Measurements from ENCODE around the gene RAB15.

Gene RAB15

DNA sequence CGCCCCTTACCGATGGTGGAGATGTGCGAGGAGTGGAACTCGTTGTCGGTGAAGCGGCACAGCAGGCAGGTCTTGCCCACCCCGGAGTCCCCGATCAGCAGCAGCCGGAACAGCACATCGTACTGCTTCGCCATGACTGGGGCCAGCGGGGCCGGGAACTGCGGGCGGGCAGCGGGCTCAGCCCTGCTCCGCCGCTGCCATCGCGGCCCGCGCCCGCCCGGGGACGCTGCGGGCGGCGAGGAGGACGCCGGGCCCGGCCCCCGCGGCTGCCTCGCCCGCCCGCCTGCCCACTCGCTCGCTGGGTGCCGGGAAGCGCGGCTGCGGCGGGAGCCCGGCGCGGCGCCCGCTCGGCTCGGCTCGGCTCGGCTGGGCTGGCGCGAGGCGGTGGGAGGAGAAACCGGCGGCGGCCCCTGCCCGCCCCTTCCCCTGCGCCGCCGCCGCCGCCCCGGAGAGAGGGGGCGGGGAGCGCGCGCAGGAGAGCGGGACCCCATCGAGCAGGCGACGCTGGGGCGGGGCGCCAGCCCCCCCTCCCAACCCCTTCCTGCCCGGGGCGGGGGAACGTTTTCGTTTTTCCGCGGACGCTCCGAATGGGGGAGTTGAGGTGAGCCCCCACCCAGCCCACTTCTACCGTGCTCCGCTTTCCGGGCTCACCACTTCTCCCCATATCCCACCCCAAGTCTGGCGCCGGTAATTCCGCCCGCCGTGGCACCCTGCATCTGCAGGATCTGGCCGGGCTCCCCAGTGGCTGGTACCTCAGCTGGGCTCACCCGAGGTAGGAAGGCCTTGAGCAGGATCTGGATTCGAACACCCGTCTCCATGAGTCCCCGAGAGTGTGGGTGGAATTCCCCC, at the start of gene RAB15:
Gene RAB15 (minus strand): TSS at position 394 of the 849 bp plus-strand sequence. CDS start 260 bp downstream, at position 134.
- DNase-seq: peak; percentile 37

DNA sequence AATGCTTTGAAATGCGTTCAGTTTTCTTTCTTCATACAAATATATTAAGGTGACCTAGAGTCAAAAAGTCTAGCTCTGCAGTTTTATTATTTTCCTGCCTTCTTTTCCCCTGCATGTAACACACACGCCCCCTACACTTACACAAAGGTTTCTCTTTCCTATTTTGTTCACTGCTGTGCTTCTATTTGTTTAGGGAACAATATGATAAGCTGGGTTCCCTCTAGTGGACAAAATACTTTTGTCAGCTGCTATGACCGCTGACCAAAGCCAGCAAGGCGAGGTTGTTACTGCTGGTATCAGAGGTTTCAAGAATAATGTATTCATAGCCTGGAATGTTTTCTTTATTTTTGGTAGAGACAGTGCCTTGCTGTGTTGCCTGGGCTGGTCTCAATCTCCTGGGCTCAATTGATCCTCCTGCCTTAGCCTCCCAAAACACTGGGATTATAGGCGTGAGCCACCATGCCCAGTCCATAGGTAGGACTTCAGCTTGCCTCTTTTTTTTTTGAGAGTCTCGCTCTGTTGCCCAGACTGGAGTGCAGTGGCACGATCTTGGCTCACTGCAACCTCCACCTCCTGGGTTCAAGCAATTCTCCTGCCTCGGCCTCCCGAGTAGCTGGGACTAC, 47.9 kb upstream of the RAB15 start:
- DNase-seq: no peak

DNA sequence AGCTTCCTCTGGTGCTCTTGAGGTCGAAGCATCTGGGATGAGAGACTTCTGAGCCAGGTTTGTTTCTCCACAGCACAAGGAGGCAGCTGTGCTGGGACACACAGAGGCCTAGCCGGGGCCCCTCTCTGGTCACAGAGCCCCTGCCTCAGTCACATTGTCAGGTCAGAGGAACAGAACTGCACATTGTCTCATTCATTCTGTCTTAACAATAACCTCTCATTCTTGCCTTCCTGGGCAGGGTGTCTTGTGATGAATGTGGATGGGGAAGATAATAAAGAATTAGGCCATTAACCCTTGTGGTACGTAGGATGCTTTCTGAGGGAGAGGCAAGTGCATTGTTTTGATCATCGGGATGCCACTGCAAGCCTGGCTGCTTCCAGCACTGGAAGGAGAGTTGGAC, 44.3 kb upstream of the RAB15 start:
- DNase-seq: no peak

DNA sequence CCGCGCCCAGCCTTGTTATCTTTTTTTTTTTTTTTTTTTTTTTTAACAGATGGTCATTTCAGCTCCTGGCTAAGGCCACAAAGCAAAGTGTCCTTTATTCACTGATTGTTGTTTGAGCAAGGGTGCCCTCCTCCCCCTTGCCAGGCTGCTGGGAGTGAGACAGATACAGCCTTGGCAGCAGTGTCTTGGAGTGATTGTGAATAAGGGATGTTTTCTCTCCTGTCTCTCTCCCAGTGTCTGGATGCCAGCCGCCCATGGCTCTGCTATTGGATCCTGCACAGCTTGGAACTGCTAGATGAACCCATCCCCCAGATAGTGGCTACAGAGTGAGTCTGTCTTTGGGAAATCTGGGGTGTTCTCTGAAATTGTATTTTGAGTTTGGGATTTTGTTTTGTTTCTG, 43.3 kb upstream of the RAB15 start:
- DNase-seq: no peak

DNA sequence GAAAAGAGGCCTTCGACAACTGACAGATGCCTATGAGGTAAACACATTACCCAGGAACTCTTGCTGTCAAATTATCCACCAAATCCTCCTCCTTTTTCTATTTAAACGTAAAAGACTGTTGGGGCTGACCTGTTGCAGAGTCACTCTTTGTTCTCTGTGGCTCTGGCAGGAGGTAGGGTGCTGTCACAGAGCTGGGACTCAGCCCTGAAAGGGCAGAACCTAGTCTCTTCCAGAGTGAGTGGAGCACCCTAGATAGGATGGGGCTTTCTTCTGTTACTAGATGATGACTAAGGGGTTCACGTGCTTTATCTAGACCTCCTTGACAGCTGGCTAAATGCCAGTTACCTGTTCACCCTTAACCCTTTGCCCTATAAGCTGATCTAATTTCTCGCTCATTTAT, 40.2 kb upstream of the RAB15 start:
- no peak for DNase-seq

DNA sequence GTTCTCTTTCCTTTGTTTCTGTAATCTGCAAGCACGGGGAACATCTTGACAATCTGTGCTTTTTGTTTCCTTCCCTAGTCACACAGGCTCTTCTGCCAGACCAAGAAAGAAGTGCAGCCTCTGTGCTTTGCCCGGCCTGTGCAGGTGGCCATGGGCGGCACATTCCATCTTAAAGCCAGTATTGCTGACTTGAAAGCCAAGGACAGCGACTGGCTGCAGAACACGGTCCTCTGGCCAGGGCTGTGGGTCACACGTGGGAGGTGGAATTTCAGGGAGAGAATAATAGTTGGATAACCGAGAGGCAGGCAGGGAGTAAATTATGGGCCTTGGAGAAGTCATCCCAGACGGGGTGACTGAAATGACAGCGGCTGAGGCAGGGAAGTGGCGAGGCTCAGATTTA, 39.4 kb upstream of the RAB15 start:
- no peak for DNase-seq

DNA sequence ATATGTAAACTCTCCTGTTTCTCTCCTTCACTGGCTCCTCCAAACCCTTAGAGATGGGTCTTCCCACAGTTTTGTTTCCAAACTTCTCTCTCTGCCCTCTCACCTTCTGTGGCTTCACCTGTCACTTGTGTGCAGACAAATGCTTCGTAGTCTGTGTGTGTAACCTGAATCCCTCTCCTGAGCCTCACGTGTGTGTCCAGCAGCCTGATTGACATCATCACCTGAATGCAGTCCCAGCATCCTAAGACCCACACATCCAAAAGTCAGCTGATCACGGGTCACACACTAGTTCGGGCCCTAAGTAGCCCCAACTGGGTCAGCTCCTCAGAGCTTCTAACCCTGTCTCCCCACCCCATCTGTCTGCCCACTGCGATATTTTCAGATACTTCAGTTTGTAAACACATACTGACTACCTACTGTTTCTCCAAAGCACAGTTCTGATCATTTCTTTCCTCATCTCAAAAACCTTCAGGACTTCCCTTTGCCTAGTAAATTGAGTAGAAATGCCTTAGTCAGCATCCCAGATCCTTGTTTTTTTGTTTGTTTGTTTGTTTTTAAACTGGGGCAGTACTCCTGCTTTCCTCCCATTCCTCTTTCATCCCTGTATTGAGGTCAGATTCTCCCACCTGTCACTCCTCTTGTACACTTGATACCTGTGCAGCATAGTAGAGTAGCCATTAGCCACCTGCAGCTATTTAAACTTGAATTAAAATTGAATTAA, 38.2 kb upstream of the RAB15 start:
- DNase-seq: no peak

DNA sequence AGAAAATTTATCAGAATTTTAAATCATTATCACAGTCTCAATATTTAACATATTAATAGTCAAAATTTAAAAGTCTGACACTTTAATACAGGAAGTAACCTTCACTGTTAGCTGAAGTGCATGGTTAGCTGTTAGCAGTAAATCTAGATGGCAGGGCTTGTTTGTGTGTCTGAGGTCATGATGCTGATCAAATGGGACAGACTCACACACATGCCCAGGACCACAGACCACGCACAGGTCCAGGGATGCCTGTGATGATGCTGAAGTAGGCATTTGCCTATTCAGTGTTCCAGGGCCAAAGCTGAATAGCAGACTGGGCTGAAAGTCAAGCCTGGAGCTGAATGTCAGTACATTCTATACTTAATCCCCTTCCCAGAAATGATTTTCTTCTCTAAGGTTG, 35.1 kb upstream of the RAB15 start:
- DNase-seq: no peak

DNA sequence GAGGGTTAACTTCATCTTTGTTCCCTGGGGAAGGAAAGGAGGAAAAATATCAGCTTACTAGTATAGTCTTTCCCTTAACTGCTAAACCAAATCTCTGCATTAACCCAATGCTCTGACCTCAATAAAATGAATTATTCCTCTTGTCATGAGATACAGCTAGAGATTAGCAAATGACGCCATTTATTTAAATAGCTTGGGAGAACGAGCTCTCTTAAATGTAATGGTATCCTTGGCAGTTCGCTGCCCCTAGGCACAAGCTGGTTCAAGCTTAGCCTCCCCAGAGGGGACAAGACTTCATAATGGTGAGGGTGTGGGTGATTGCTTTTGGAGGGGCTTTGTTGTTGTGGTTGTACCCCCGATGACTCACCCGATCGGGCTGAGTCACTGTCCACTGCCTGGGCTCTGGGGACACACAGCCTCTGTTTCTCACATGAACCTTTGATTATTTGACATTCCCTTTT, 34.2 kb upstream of the RAB15 start:
- no peak for DNase-seq

DNA sequence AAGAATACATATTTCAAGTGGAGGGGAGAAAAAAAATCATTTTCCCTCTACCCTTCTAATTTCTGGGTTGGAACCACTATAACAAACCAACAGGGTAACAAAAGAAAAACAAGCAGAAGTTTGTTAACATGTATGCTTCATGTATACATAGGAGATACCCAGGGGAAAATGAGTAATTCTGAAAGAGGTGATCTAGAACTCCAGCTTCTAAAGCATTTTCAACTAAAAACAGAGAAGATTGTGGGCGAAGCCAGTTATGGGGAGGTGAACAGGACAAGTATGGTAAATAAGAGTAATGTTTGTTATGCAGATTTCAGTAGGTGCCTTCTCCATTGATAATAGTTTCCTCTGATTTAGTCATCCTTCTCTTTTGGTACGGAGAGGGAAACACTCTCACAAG, 31.3 kb upstream of the RAB15 start:
- no peak for DNase-seq

DNA sequence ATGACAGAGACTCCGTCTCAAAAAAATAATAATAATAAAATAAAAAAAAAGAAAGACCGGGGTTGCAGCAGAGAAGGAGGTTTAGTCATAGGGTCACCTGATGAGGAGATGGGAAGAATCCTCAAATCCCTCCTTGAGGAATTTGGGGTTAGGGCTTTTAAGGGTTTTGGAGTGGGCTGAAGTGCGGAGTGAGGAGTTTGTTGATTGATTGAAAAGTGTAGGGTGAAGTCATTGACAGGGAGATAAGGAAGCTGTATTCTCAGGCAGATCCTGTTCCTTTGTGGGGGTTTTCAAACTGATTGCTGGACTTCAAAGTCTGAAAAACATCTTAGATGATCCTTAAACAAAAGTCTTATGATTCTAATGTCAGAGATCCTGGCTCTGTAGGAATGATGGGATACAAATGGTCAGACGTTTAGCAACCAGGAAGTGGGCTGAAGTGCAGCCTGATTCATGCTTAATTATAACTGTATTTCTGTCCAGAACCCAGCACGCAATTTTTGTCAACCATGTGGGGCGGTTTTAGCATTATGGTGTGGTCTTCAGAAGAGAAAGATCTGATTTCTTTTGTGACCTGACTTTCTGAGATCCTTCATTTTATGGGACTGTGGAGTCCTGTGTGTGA, 30.6 kb upstream of the RAB15 start:
- no peak for DNase-seq

DNA sequence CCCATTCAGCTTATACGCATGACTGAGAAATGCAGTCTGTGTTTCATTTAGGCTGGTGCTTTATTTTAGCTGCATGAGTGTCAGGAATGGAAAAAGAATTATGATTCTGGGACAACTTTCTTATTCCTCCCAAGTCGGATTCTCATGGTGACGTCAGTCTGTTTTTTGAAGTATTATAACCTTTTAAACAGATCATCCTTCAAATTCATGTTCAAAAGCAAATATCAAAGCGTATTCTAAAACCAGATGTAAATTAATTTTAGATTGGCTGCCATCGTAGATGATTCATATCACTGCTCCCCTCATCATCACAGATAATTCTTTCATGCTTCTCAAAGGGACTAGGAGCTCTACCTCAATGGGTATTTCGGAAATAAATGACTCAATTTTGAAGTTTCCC, 29.6 kb upstream of the RAB15 start:
- DNase-seq: no peak

DNA sequence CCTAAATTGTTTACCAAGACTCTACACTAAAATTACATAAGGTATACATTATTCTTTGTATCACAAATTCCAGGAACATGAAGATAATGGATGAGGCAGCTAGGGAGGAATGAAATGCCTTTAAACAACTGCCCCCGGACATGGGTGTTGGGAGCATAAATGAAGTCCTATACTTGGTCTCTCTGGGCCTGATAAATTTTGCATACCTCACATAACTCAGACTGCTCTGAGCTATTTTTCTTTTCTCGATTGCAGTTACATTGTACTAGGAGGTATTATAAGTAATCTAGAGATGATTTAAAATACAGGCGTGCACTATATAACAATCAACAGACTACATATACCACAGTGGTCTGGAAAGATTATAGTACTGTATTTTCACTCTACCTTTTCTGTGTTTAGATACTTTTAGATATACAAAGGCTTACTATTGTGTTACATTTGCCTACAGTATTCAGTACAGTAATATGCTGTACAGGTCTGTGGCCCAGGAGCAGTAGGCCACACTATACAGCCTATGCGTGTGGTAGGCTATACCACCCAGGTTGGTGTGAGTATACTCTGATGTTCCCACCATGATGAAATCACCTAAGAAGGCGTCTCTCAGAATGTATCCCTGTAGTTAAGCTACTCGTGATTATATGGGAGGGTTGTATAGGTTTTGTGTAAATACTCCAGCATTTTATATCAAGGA, 28.9 kb upstream of the RAB15 start:
- no peak for DNase-seq

DNA sequence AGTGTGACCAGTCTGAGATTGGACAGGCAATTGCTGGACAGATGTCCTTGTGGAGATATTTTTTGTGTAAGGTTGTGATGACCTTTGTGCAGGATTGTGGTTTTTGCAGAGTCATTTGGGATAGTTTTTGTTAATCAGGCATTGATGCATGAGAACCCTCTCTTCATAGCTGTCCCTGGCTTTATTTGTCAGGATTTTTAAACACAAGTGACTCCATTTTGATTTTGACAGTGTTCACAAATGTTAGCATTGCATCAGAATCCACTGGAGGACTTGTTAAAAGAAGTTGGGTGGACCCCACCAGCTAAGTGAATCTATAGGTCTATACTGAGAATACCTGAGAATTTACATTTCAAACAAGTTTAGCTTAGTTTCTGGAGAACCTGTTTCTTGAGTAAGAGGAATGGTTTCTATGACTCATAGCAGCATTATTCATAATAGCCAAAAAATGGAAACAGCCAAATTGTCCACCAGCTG, 26.4 kb upstream of the RAB15 start:
- no peak for DNase-seq

DNA sequence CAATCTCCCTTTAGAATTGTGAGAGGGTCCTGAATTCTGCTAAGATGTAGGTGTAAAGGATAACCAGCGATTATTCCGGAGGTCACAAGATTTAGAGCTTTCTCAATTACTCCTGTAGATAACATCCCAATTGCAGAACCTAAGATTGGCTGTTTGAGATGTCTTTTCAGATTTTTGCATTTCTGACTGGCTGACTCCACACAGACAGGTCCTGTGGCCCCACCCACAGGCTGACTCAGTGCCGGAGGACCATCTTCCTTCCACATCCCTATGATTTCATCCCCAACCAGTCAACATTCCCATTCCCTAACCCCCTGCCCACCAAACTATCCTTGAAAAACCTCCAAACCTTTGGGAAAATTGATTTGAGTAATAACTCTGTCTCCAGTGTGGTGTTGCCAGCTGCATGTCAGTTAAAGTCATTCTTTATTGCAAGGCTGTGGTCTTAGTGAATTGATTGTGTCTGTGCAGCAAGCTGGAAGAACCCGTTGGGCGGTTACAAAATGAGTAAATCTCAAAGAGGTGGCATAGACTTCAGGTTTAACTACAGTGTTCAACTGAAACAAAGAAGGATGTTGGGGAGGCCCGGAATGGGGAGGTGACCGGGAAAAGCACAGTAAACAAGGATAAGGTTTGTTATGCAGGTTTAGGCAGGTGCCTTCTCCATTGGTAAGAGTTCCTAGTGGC, 25.1 kb upstream of the RAB15 start:
- no peak for DNase-seq

DNA sequence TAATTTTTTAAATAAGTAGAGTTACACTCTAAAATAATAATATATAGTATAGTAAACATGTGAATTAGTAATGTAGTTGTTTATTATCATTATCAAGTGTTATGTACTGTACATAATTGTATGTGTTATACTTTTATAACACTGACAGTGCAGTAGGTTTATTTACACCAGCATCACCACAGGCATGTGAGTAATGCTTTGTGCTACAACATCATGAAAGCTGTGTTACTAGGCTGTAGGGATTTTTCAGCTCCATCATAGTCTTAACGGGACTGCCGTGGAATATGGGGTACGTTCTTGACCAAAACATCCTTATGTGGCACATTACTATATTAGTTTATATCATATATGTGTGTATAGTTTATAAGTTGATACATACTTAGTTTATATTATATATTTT, 23.2 kb upstream of the RAB15 start:
- no peak for DNase-seq

DNA sequence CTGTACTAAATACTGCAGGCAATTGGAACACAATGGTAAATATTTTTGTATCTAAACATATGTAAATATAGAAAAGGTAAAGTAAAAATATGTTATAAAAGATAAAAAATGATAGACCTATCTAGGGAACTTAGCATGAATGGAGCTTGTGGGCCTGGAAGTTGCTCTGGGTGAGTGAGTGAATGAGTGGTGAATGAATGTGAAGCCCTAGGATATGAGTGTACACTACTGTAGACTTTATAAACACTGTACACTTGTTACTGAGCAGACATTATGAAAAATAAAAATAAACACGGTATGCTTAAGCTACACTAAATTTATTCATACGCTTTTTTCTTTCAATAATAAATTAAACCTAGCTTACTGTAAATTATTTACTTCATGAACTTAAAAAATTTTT, 22.4 kb upstream of the RAB15 start:
- no peak for DNase-seq

DNA sequence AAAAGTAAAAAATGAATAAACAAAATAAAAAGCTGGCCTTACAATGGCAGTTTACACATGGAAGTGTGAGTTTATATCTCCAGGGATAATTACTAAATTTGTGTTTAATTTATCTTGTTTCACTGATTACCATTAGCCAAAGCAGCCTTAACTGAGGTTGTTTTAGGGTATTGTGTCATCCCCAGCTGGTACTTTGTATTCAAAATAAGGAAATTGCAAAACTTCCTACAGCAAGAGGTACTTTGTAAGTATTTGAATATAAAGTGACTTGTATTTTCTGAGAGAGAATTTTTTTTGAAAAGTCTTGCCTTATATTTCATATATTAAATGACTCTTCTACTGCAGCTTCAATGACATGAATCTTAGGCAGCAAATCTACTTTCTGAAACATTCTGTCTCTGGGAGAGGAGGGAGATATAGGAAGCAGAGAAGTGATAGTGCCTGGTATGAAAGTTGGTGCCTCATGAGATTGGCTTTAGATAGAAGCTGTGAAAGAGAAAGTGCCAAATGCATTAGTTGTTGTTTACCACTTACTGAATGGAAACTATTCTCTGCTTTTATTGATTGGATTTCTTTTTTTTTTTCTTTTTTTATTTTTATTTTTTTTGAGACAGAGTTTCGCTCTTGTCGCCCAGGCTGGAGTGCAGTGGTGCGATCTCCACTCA, 21.3 kb upstream of the RAB15 start:
- DNase-seq: no peak

DNA sequence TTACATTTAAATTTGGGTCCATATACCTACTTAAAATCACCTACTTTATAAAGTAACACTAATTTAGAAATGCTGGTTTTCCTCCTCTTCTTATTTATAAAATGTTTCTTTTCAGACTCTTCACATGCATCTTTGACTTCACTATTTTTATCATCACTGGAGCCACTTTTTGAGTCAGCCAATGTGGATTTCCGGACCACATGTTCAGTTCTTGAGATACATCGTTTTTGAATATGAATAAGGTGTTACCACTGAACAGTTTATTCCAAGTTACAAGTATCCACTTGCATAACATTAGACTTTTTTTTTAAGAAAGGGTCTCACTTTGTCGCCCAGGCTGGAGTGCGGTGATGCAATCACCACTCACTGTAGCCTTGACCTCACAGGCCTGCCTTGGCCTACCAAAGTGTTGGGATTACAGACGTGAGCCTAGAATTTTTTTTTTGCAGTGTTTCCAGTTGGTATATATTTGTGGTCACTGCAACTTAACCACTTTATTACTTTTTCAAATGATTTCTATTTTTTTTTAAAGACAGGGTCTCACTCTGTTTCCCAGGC, 20.3 kb upstream of the RAB15 start:
- DNase-seq: no peak

DNA sequence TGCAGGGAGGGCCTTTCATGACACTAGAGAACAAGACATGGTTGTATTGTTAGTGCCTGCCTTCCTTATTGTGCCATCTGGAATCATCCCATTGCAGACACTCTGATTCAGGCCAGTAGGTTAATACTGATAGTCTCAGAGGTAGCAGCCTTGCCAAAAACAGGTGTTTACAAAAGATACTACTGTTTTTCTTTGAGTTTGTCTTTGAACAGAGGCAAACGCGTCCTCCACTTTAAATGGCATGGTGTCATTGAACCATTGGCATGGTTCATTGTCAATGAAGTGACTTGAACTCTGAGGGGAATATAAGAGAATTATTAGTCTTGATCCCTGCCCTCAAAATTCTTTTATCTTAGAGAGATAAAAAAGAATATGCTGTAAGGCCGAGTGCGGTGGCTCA, 18.8 kb upstream of the RAB15 start:
- DNase-seq: no peak

DNA sequence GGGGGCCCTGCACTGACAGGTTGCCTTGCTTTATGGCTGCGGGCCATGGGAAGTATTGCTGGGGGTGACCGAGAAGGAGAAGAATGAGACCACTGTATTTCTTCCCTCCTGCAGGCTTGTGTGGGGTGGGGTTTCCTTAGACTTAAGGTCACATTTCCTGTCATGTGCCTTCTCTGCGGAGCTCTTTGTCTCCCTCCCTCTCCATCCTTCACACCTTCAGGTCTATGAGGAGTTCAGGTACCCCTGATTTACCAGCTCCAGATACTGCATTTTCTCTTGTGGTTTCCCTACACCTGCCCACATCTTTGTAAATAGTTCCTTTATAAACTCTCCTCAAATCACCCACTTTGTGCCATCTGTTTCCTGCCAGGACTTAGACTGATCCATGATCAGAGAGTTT, 18.2 kb upstream of the RAB15 start:
- DNase-seq: no peak

All from stimulated activated CD4-positive, alpha-beta T cell treated with anti-CD3 and anti-CD28 coated beads, Interleukin-12 subunit alpha, Interleukin-12 subunit beta, amount 100 ng/mL, for 4 hours (primary cell).